PC-9 (cell line): ENCODE results near the gene NUPR1. TPM values are rescaled to one million over a fixed set of nuclear protein-coding genes. Genes with fewer than 3 reads are reported as not detected.
"Not testable (repeated sequence)": the region's sequence is repeated elsewhere in the genome, so short reads cannot be mapped to it uniquely, and the experiment has no call there.

Experiments used
- BruUV-seq: library from RNA; stranded (reverse); fragments of 400-500 nt; replicated peaks from 2 replicates; lab custom pipeline; 2021; lab: Mats Ljungman, UMichigan
- CTCF ChIA-PET: fragments of 300-600 bp; sonication (Branson Sonifier 250); formaldehyde crosslinking; loops from one replicate; lab custom pipeline; 2022; ENCODE audit warnings: antibody characterized with exemption; lab: Charles Lee
- POLR2A ChIA-PET: fragments of 300-600 bp; sonication (Branson Sonifier 250); formaldehyde crosslinking; loops from one replicate; lab custom pipeline; 2022; ENCODE audit warnings: antibody characterized with exemption; ENCODE audit not compliant: unreplicated experiment; lab: Charles Lee
- DNase-seq, 2 experiments: peaks; one replicate each; pipeline versions ENCODE4 v3.0.0 to v3.0.0-alpha.2; 2015 to 2022; ENCODE audit warnings: mixed read lengths in 1 of 2
- H2AFZ ChIP-seq: fragments of 200-600 bp; sonication (generic); 2 replicates; pipeline ENCODE4 v1.8.1; 2017; ENCODE audit warnings: antibody characterized with exemption
- H3F3A ChIP-seq: fragments of 200-600 bp; sonication (generic); 2 replicates; pipeline ENCODE4 v1.8.1; 2017; ENCODE audit warnings: antibody characterized with exemption, mild to moderate bottlenecking, low read depth; ENCODE audit not compliant: insufficient read depth
- H3K27ac ChIP-seq: fragments of 200-600 bp; sonication (generic); 2 replicates; pipeline ENCODE4 v1.6.1; 2016; ENCODE audit warnings: mixed run types
- H3K27me3 ChIP-seq: fragments of 200-600 bp; sonication (generic); 2 replicates; pipeline ENCODE4 v1.6.1; 2016; ENCODE audit warnings: low read depth, mixed run types; ENCODE audit not compliant: insufficient read depth
- H3K36me3 ChIP-seq: fragments of 200-600 bp; sonication (generic); 2 replicates; pipeline ENCODE4 v1.6.1; 2016; ENCODE audit warnings: low read depth, mixed run types
- H3K4me1 ChIP-seq: fragments of 200-600 bp; sonication (generic); replicated peaks from 2 replicates; pipeline ENCODE4 v1.6.1; 2016; ENCODE audit warnings: mixed run types; ENCODE audit not compliant: insufficient read depth
- H3K4me2 ChIP-seq: fragments of 200-600 bp; sonication (generic); 2 replicates; pipeline ENCODE4 v1.6.1; 2017; ENCODE audit warnings: mixed run types
- H3K4me3 ChIP-seq: fragments of 200-600 bp; sonication (generic); 2 replicates; pipeline ENCODE4 v1.6.1; 2016; ENCODE audit warnings: mixed run types
- H3K79me2 ChIP-seq: fragments of 200-600 bp; sonication (generic); 2 replicates; pipeline ENCODE4 v1.6.1; 2017; ENCODE audit warnings: low read depth, mixed run types
- H3K9me2 ChIP-seq: fragments of 200-600 bp; sonication (generic); 2 replicates; pipeline ENCODE4 v1.8.1; 2017; ENCODE audit warnings: mild to moderate bottlenecking; ENCODE audit not compliant: insufficient read depth
- H3K9me3 ChIP-seq: fragments of 200-600 bp; sonication (generic); 2 replicates; pipeline ENCODE4 v1.8.1; 2016; ENCODE audit warnings: low read depth; ENCODE audit not compliant: insufficient read depth
- H4K20me1 ChIP-seq: fragments of 200-600 bp; sonication (generic); 2 replicates; pipeline ENCODE4 v1.8.1; 2017; ENCODE audit not compliant: insufficient read depth
- EZH2 ChIP-seq: fragments of 200-600 bp; sonication (generic); IDR thresholded peaks from 2 replicates; pipeline ENCODE4 v1.8.0; 2017; ENCODE audit warnings: antibody characterized with exemption, low read depth
- intact Hi-C: fragments of 100-400 bp; cut with micrococcal nuclease; formaldehyde crosslinking; loops from one replicate; pipeline ENCODE4 v1.10.0; 2022; ENCODE audit not compliant: unreplicated experiment
- total RNA-seq: library from RNA; stranded (reverse); gene quantifications from 2 replicates; pipeline ENCODE4 v1.2.3, GENCODE V29; 2021
- TF ChIP-seq, protein P1 (sequence below): fragments of 200-600 bp; sonication (generic); conservative IDR thresholded peaks from 2 replicates; pipeline ENCODE4 v1.6.1; 2017; ENCODE audit warnings: mixed run types, antibody characterized with exemption, mild to moderate bottlenecking, moderate library complexity

NUPR1 gene
- total RNA-seq, 1 experiment from 2014 or later: 17.3 TPM

DNA sequence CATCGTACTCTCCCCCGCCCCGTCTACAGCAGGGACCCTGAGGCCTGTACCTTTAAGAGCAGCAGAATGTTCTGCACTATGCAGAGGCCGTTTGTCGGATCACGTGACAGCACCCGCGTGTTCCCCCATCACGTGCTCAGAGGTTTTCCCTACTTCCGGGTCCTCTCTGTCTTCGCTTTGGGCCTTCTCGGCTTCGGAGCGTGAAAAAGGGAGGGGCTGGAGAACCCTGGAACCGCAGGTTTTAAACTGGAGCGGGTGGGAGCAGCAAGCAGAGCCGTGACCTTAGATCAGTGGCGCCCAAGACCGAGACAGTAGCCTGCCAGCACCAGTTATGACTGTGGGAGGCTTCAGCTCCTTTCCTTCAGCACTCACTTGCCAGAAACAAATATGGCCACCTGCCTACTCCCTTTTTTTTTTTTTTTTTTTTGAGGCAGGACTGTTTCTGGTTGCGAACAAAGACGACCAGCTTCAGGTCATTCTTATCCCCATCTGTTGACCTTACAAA lies 46.8 kb downstream of the NUPR1 start, which contains the start of gene CLN3:
Gene CLN3, minus strand, starts transcription at position 105 of the 505 bp plus-strand sequence. CDS start 315 bp downstream, outside the sequence.
- BruUV-seq: TSS peak; percentile 86

DNA sequence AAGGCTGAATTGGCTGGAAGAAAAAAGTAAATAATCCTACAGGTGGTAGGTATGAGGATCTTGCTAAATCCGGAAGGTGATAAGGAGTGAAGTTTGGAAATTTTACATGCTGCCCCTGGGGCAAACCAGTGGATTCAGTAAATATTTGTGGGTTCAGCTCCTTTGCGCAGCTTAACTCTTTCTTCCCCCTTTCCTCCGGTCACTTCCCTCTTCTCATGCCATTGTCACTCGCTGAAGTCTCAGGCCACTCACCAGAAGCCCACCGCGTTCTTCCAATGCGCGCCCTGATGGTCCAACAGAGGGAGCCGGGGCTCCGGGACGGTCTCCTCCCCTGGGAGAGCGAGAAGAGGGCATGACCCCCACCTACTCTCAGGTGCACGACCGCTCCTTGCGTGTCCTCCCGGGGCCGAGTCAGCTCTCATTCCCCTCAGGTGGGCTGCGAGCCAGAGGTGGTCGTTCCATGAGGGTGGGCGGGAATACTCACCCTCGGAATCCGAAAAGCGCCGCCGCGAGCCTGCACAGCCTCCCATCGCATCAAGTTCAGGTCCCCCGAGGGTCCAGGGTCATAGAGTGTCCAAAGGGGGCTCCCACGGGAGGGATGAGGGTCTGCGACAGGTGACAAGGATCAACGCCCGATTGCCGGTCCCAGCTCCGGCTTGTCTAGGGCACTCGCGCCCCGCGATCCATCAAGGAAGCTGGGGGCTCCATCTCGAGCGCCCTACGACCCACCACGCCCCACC lies 47.4 kb downstream of the NUPR1 start:
- H3K9me2 ChIP-seq: no peaks in the 10 kb centered on the region
- BruUV-seq: TSS peak; percentile 35
- peak overlapping the region; percentile 81 for H2AFZ ChIP-seq
- intact Hi-C loops: loop anchor here (1.0 to 5.0 kb wide), 2 partner anchors 36 to 58 kb away; no protein-coding TSS in a partner anchor
- H3K27ac ChIP-seq: peak overlapping the region; percentile 91
- peak overlapping the region; percentile 72 for H3K4me2 ChIP-seq
- no peak for TF ChIP-seq EZH2
- TF ChIP-seq, protein P1, sequence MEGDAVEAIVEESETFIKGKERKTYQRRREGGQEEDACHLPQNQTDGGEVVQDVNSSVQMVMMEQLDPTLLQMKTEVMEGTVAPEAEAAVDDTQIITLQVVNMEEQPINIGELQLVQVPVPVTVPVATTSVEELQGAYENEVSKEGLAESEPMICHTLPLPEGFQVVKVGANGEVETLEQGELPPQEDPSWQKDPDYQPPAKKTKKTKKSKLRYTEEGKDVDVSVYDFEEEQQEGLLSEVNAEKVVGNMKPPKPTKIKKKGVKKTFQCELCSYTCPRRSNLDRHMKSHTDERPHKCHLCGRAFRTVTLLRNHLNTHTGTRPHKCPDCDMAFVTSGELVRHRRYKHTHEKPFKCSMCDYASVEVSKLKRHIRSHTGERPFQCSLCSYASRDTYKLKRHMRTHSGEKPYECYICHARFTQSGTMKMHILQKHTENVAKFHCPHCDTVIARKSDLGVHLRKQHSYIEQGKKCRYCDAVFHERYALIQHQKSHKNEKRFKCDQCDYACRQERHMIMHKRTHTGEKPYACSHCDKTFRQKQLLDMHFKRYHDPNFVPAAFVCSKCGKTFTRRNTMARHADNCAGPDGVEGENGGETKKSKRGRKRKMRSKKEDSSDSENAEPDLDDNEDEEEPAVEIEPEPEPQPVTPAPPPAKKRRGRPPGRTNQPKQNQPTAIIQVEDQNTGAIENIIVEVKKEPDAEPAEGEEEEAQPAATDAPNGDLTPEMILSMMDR: no peak; the same call in 1 of the 2 replicates
- H3K4me1 ChIP-seq: peaks cover 26% of the 10 kb centered on the region
- H3F3A ChIP-seq: peaks cover 11% of the 10 kb centered on the region
- H4K20me1 ChIP-seq: no peaks in the 10 kb centered on the region
- ChIA-PET POLR2A (interaction anchor here (0.6 to 0.9 kb wide), 3 partner anchors 8 to 118 kb away, joined by 3 to 16 read pairs (median 9); no protein-coding TSS in a partner anchor), CTCF (interaction anchor here (0.6 kb wide), 3 partner anchors 58 to 187 kb away, joined by 3 to 19 read pairs (median 3); no protein-coding TSS in a partner anchor)
- H3K79me2 ChIP-seq: peaks cover 18% of the 10 kb centered on the region
- H3K36me3 ChIP-seq: peaks cover 12% of the 10 kb centered on the region; the same call in 1 of the 2 replicates
- peak; percentile 72 to 95 for DNase-seq
- H3K27me3 ChIP-seq: no peaks in the 10 kb centered on the region
- no peaks in the 10 kb centered on the region for H3K9me3 ChIP-seq
- peak overlapping the region; percentile 78 for H3K4me3 ChIP-seq

More for the DNA sequence above, 46.8 kb downstream of the NUPR1 start, which contains the start of gene CLN3:
- peaks cover 12% of the 10 kb centered on the region; the same call in 1 of the 2 replicates for H3K36me3 ChIP-seq
- no peaks in the 10 kb centered on the region for H3K27me3 ChIP-seq
- H3K79me2 ChIP-seq: peaks cover 18% of the 10 kb centered on the region
- peaks cover 11% of the 10 kb centered on the region for H3F3A ChIP-seq
- peak within 1 kb of the TSS; percentile 78 for H3K4me3 ChIP-seq
- no peaks in the 10 kb centered on the region for H3K9me3 ChIP-seq
- H3K9me2 ChIP-seq: no peaks in the 10 kb centered on the region
- peak; percentile 95 for DNase-seq
- peak within 1 kb of the TSS; percentile 91 for H3K27ac ChIP-seq
- ChIA-PET POLR2A (interaction anchor here (0.9 kb wide), 1 partner anchor 8 kb away, joined by 16 read pairs; no protein-coding TSS in a partner anchor), CTCF (interaction anchor here (0.6 kb wide), 1 partner anchor 188 kb away, joined by 19 read pairs; no protein-coding TSS in a partner anchor)
- intact Hi-C loops: loop anchor here (1.0 to 5.0 kb wide), 3 partner anchors 13 to 57 kb away; no protein-coding TSS in a partner anchor
- H2AFZ ChIP-seq: peak within 1 kb of the TSS; percentile 81
- H4K20me1 ChIP-seq: no peaks in the 10 kb centered on the region
- H3K4me2 ChIP-seq: peak within 1 kb of the TSS; percentile 72
- TF ChIP-seq, protein P1: no peak
- no peak for TF ChIP-seq EZH2
- H3K4me1 ChIP-seq: peaks cover 26% of the 10 kb centered on the region

DNA sequence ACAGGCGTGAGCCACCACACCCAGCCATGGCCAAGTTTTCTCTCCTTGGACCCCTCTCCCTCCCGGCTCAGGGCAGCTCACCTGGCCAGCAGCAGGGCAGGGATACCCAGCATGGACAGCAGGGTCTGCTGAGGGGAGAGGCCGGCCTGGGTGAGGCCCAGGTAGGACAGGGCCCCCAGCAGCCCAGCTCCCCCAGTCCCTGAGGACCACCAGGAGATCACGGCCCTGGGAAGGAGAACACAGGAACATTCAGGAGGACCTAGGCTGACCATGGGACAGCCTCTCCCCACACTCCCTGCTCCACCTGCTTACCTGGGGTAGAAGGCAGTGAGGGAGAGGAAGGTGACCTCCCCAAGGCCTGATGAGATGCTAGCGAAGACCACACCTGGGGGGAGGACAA lies 52.5 kb downstream of the NUPR1 start:
- H3K4me3 ChIP-seq: no peak overlapping the region
- ChIA-PET POLR2A (no interaction called here), CTCF (no interaction called here)
- no peaks in the 10 kb centered on the region for H3K9me3 ChIP-seq
- H3K79me2 ChIP-seq: peaks cover 18% of the 10 kb centered on the region
- H2AFZ ChIP-seq: no peak overlapping the region
- DNase-seq: no peak
- H3F3A ChIP-seq: peaks cover 11% of the 10 kb centered on the region
- H3K4me1 ChIP-seq: peaks cover 11% of the 10 kb centered on the region; the same call in 1 of the 2 replicates
- H3K27ac ChIP-seq: no peak overlapping the region
- BruUV-seq: no TSS peak
- TF ChIP-seq, protein P1: no peak
- no peak for TF ChIP-seq EZH2
- no peaks in the 10 kb centered on the region for H4K20me1 ChIP-seq
- no peaks in the 10 kb centered on the region for H3K27me3 ChIP-seq
- H3K4me2 ChIP-seq: no peak overlapping the region
- peaks cover 24% of the 10 kb centered on the region for H3K36me3 ChIP-seq
- H3K9me2 ChIP-seq: no peaks in the 10 kb centered on the region
- intact Hi-C loops: no loop called here

DNA sequence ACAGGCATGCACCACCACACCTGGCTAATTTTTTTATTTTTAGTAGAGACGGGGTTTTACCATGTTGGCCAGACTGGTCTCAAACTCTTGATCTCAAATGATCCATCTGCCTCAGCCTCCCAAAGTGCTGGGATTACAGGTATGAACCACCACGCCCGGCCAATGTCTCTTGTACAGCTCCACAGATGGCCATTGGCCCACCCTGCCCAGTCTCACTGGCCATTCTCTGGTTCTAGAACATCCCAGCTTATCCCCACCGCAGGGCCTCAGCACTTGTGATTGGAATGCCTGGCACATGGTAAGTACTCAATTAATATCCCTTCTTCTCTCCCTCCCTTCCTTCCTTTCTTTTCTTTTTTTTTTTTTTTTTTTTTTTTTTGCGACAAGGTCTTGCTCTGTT lies 55.4 kb downstream of the NUPR1 start:
- H2AFZ ChIP-seq, H3K79me2 ChIP-seq, H3K4me1 ChIP-seq, H3K9me3 ChIP-seq, BruUV-seq, H3K9me2 ChIP-seq, H4K20me1 ChIP-seq, H3K27ac ChIP-seq, intact Hi-C loops, H3F3A ChIP-seq, H3K4me3 ChIP-seq, DNase-seq, H3K4me2 ChIP-seq, H3K27me3 ChIP-seq: not testable (repeated sequence)
- ChIA-PET POLR2A (interaction anchor here (0.5 kb wide), 1 partner anchor 9 kb away, joined by 16 read pairs; the partner anchor contains the start of gene CLN3), CTCF (interaction anchor here (0.7 kb wide), 1 partner anchor 58 kb away, joined by 16 read pairs; no protein-coding TSS in a partner anchor)
- peaks cover 34% of the 10 kb centered on the region for H3K36me3 ChIP-seq
